ENCODE measurements around the gene MYH3. TPM values are rescaled to one million over a fixed set of nuclear protein-coding genes. Genes with fewer than 3 reads are reported as not detected.
A peak's percentile ranks its signal among the peaks of the same experiment; 100 is the strongest.

MYH3 gene
- total RNA-seq, 4 donors from 2014 or later: 3.3 to 5.4 (median 3.5) TPM

- Histone ChIP-seq H3K27me3 (no peaks in the 10 kb centered on the region), H3K4me1 (no peaks in the 10 kb centered on the region), H3K36me3 (no peaks in the 10 kb centered on the region), H3K27ac (no peak overlapping the region), H3K4me3 (replicated peaks in 1 of 3) (no peak overlapping the region), H3K9me3 (no peaks in the 10 kb centered on the region)
- TF ChIP-seq CTCF (IDR thresholded peaks at IDR 0.05): no peak
- TF ChIP-seq POLR2A (IDR thresholded peaks at IDR 0.05): no peak
- DNase-seq: no peak
- intact Hi-C loops (cut with DNase I): loop anchor here (5.0 to 10.0 kb wide), 2 partner anchors 307 to 699 kb away; no protein-coding TSS in a partner anchor
- WGBS, 2 donors: 84% methylated on average over 10 of the region's 10 CpGs
These were observed 33.3 kb downstream of the MYH3 start for GRCh38 chr17:10623737-10624338.

GRCh38 chr17:10622617-10623485 lies 34.3 kb downstream of the MYH3 start:
- Histone ChIP-seq H3K27ac (no peak overlapping the region), H3K4me1 (no peaks in the 10 kb centered on the region), H3K4me3 (replicated peaks in 1 of 3) (no peak overlapping the region), H3K36me3 (no peaks in the 10 kb centered on the region), H3K9me3 (no peaks in the 10 kb centered on the region), H3K27me3 (no peaks in the 10 kb centered on the region)
- 72 to 82% methylated on average over 14 of the region's 14 CpGs for WGBS, 2 donors
- no peak for DNase-seq
- intact Hi-C loops (cut with DNase I): loop anchor here (5.0 to 10.0 kb wide), 2 partner anchors 306 to 698 kb away; no protein-coding TSS in a partner anchor
- TF ChIP-seq POLR2A (IDR thresholded peaks at IDR 0.05): no peak

GRCh38 chr17:10621397-10621796 lies 35.7 kb downstream of the MYH3 start:
- no peaks in the 10 kb centered on the region for H3K36me3 ChIP-seq
- 84 to 89% methylated on average over 6 of the region's 6 CpGs for WGBS, 2 donors
- H3K27me3 ChIP-seq: no peaks in the 10 kb centered on the region
- DNase-seq: no peak
- no peak overlapping the region for H3K4me3 ChIP-seq (replicated peaks in 1 of 3)
- intact Hi-C loops (cut with DNase I): loop anchor here (5.0 to 10.0 kb wide), 2 partner anchors 304 to 697 kb away; no protein-coding TSS in a partner anchor
- no peak overlapping the region for H3K27ac ChIP-seq
- no peak for TF ChIP-seq POLR2A (IDR thresholded peaks at IDR 0.05)
- TF ChIP-seq CTCF (IDR thresholded peaks at IDR 0.05): no peak
- H3K4me1 ChIP-seq: no peaks in the 10 kb centered on the region
- no peaks in the 10 kb centered on the region for H3K9me3 ChIP-seq

- no peak overlapping the region for H3K4me3 ChIP-seq (replicated peaks in 1 of 3)
- H3K4me1 ChIP-seq: no peaks in the 10 kb centered on the region
- DNase-seq: no peak
- TF ChIP-seq POLR2A (IDR thresholded peaks at IDR 0.05): no peak
- no peak for TF ChIP-seq CTCF (IDR thresholded peaks at IDR 0.05)
- no peaks in the 10 kb centered on the region for H3K27me3 ChIP-seq
- 30 to 42% methylated on average over 4 of the region's 4 CpGs for WGBS, 2 donors
- no peaks in the 10 kb centered on the region for H3K9me3 ChIP-seq
- intact Hi-C loops (cut with DNase I): loop anchor here (5.0 to 10.0 kb wide), 2 partner anchors 304 to 696 kb away; no protein-coding TSS in a partner anchor
- H3K27ac ChIP-seq: no peak overlapping the region
- no peaks in the 10 kb centered on the region for H3K36me3 ChIP-seq
These were observed 36.3 kb downstream of the MYH3 start for GRCh38 chr17:10620823-10621222.

- Histone ChIP-seq H3K27me3 (no peaks in the 10 kb centered on the region), H3K4me1 (no peaks in the 10 kb centered on the region), H3K27ac (no peak overlapping the region), H3K36me3 (no peaks in the 10 kb centered on the region), H3K9me3 (no peaks in the 10 kb centered on the region), H3K4me3 (replicated peaks in 1 of 3) (no peak overlapping the region)
- intact Hi-C loops (cut with DNase I): no loop called here
- WGBS, 2 donors: 17 to 31% methylated on average over 5 to 7 of the region's 7 CpGs
- TF ChIP-seq POLR2A (IDR thresholded peaks at IDR 0.05) (no peak), CTCF (IDR thresholded peaks at IDR 0.05) (peak; percentile 40 to 86 (median 66))
- peak; percentile 61 to 71 for DNase-seq
These were observed 38.9 kb downstream of the MYH3 start for GRCh38 chr17:10618202-10618635.

All from thyroid gland (tissue), 4 donors.